ENCODE measurements around the gene UBP1.

The UBP1 gene

GRCh38 chr3:33392144-33392543, 48.1 kb downstream of the UBP1 start:
- Histone ChIP-seq H3K9me3 (ENCODE audit: control insufficient read depth in 2 of 2, low read length in 2 of 2) (no peaks in the 10 kb centered on the region), H3K27ac (ENCODE audit: low read length) (no peak overlapping the region), H3K4me1 (ENCODE audit: control insufficient read depth, insufficient read depth, low read length) (no peaks in the 10 kb centered on the region), H3K9ac (ENCODE audit: low read length in 2 of 2) (no peak overlapping the region), H3K36me3 (ENCODE audit: control insufficient read depth in 2 of 2, insufficient read depth in 2 of 2, low read length in 2 of 2) (peaks cover 40 to 41% of the 10 kb centered on the region in 2 donors), H3K27me3 (ENCODE audit: control insufficient read depth in 1 of 2, insufficient read depth in 2 of 2, low read length in 2 of 2) (no peaks in the 10 kb centered on the region), H3K4me3 (ENCODE audit: low read length in 2 of 2) (no peak overlapping the region)

DNA sequence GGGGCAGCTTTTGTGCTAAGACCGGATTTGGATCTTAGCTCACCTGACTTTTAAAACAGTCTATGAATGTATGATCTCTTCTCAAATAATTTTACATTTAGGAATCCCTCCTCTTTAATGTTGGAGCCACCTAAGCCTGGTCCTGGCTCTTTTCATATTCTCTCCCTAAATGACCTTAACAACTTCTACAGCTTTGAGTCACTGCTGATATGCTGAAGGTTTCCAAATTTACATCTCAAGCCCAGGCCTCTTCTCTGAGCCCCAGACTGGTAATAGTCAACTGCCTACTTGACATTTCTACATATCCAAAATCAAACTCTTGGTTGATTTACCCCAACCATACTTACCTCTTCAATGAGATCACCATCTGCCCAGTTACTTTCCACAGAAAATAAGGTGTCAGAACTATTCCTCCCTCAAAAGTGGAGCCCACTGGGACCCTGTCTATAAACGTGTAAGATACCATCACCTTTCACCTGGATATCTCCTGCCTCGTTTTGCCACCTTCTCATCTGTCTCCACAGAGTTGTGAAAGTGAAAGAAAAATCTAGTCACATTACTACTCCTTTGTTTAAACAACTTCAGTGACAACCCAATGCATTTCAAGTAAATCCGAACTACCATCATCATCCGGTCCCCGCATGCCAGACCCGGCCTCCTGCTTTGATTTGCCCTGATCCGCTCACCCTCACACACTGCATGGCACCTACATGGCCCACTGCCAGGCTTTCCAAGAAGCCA, 48.8 kb downstream of the UBP1 start:
- no peaks in the 10 kb centered on the region for H3K4me1 ChIP-seq (ENCODE audit: control insufficient read depth, insufficient read depth, low read length)
- H3K9me3 ChIP-seq (ENCODE audit: control insufficient read depth in 2 of 2, low read length in 2 of 2): no peaks in the 10 kb centered on the region
- H3K4me3 ChIP-seq (ENCODE audit: low read length in 2 of 2): no peak overlapping the region
- H3K9ac ChIP-seq (ENCODE audit: low read length in 2 of 2): no peak overlapping the region
- no peak overlapping the region for H3K27ac ChIP-seq (ENCODE audit: low read length)
- H3K27me3 ChIP-seq (ENCODE audit: control insufficient read depth in 1 of 2, insufficient read depth in 2 of 2, low read length in 2 of 2): no peaks in the 10 kb centered on the region
- H3K36me3 ChIP-seq (ENCODE audit: control insufficient read depth in 2 of 2, insufficient read depth in 2 of 2, low read length in 2 of 2): peaks cover 36 to 40% of the 10 kb centered on the region in 2 donors

DNA sequence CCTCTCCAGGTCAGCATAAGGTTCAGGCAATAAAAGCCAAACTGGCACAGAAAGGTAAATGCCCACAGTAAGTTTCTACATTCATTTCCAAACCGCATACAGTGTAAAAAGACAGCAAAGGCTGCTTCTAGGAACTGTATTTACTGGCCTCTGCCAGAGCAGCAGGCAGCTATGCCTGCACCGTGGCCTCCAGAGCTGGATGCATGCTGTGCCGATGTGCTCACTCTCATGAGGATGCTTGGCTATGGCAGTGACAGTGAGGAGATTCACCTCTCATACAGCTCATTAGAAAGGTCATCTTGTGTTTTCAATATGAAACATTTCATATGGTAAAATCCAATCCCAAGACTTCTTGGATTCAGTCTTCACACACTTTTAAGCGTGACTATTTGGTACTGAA, 50.3 kb downstream of the UBP1 start:
- Histone ChIP-seq H3K4me3 (ENCODE audit: low read length in 2 of 2) (no peak overlapping the region), H3K27me3 (ENCODE audit: control insufficient read depth in 1 of 2, insufficient read depth in 2 of 2, low read length in 2 of 2) (no peaks in the 10 kb centered on the region), H3K36me3 (ENCODE audit: control insufficient read depth in 2 of 2, insufficient read depth in 2 of 2, low read length in 2 of 2) (peaks cover 35 to 43% of the 10 kb centered on the region in 2 donors), H3K9me3 (ENCODE audit: control insufficient read depth in 2 of 2, low read length in 2 of 2) (no peaks in the 10 kb centered on the region), H3K4me1 (ENCODE audit: control insufficient read depth, insufficient read depth, low read length) (no peaks in the 10 kb centered on the region), H3K9ac (ENCODE audit: low read length in 2 of 2) (no peak overlapping the region), H3K27ac (ENCODE audit: low read length) (no peak overlapping the region)

DNA sequence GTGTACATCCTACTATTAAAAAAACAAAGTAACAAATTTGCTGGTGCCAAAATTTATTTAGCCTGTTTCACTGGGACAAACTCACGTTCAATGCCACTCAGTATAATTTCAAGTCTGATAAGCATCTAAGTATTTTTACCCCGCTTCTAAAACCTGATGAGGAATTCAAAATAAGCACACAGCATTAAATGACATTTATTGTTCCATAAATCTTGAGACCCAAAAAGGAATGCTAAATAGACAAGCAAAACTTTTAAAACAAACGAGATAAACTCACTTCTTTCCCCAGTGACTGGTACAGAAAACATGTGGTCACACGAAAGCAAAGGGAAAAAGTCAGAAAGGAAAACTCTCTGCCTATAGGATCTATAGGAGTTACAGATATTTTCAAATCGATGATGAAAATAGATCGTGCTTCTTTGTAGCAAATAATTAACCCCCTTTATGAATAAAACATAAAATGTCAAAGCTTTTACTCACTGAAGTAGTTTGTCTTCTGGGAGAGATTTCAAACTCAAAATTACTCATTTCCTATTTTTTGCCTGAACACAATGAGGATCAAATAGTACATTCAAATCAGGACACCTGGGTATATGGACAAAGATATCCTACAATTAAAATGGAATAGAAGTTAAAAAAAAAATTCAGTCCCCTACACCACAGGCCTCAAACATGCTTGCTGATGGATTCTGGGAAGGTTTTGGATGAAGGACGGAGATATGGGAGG, 51.7 kb downstream of the UBP1 start:
- Histone ChIP-seq H3K27ac (ENCODE audit: low read length) (no peak overlapping the region), H3K4me1 (ENCODE audit: control insufficient read depth, insufficient read depth, low read length) (no peaks in the 10 kb centered on the region), H3K27me3 (ENCODE audit: control insufficient read depth in 1 of 2, insufficient read depth in 2 of 2, low read length in 2 of 2) (no peaks in the 10 kb centered on the region), H3K9ac (ENCODE audit: low read length in 2 of 2) (no peak overlapping the region), H3K36me3 (ENCODE audit: control insufficient read depth in 2 of 2, insufficient read depth in 2 of 2, low read length in 2 of 2) (peaks cover 42 to 53% of the 10 kb centered on the region in 2 donors), H3K9me3 (ENCODE audit: control insufficient read depth in 2 of 2, low read length in 2 of 2) (no peaks in the 10 kb centered on the region), H3K4me3 (ENCODE audit: low read length in 2 of 2) (no peak overlapping the region)

- no peaks in the 10 kb centered on the region for H3K27me3 ChIP-seq (ENCODE audit: control insufficient read depth in 1 of 2, insufficient read depth in 2 of 2, low read length in 2 of 2)
- H3K27ac ChIP-seq (ENCODE audit: low read length): no peak overlapping the region
- H3K4me1 ChIP-seq (ENCODE audit: control insufficient read depth, insufficient read depth, low read length): no peaks in the 10 kb centered on the region
- H3K36me3 ChIP-seq (ENCODE audit: control insufficient read depth in 2 of 2, insufficient read depth in 2 of 2, low read length in 2 of 2): peaks cover 32 to 47% of the 10 kb centered on the region in 2 donors
- H3K9me3 ChIP-seq (ENCODE audit: control insufficient read depth in 2 of 2, low read length in 2 of 2): no peaks in the 10 kb centered on the region
- H3K4me3 ChIP-seq (ENCODE audit: low read length in 2 of 2): no peak overlapping the region
- no peak overlapping the region for H3K9ac ChIP-seq (ENCODE audit: low read length in 2 of 2)
Observed at GRCh38 chr3:33386631-33387030, 53.6 kb downstream of the UBP1 start.

- peaks cover 31 to 40% of the 10 kb centered on the region in 2 donors for H3K36me3 ChIP-seq (ENCODE audit: control insufficient read depth in 2 of 2, insufficient read depth in 2 of 2, low read length in 2 of 2)
- no peak overlapping the region for H3K9ac ChIP-seq (ENCODE audit: low read length in 2 of 2)
- H3K27me3 ChIP-seq (ENCODE audit: control insufficient read depth in 1 of 2, insufficient read depth in 2 of 2, low read length in 2 of 2): no peaks in the 10 kb centered on the region
- no peak overlapping the region for H3K27ac ChIP-seq (ENCODE audit: low read length)
- H3K9me3 ChIP-seq (ENCODE audit: control insufficient read depth in 2 of 2, low read length in 2 of 2): no peaks in the 10 kb centered on the region
- H3K4me3 ChIP-seq (ENCODE audit: low read length in 2 of 2): no peak overlapping the region
- H3K4me1 ChIP-seq (ENCODE audit: control insufficient read depth, insufficient read depth, low read length): no peaks in the 10 kb centered on the region
Observed at GRCh38 chr3:33385423-33385822, 54.8 kb downstream of the UBP1 start.

DNA sequence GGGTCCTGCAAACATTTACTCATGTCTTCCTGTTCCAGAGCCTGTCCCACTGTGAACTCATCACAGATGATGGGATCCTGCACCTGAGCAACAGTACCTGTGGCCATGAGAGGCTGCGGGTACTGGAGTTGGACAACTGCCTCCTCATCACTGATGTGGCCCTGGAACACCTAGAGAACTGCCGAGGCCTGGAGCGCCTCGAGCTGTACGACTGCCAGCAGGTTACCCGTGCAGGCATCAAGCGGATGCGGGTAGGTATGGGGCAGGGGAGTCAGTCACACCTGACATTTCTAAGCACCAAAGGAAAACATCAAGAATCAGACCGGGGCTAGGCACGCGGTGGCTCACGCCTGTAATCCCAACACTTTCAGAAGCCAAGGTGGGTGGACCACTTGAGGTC, 56.3 kb downstream of the UBP1 start:
- Histone ChIP-seq H3K27ac (ENCODE audit: low read length) (no peak overlapping the region), H3K9ac (ENCODE audit: low read length in 2 of 2) (no peak overlapping the region), H3K36me3 (ENCODE audit: control insufficient read depth in 2 of 2, insufficient read depth in 2 of 2, low read length in 2 of 2) (peaks cover 23 to 31% of the 10 kb centered on the region in 2 donors), H3K4me3 (ENCODE audit: low read length in 2 of 2) (no peak overlapping the region), H3K27me3 (ENCODE audit: control insufficient read depth in 1 of 2, insufficient read depth in 2 of 2, low read length in 2 of 2) (no peaks in the 10 kb centered on the region), H3K9me3 (ENCODE audit: control insufficient read depth in 2 of 2, low read length in 2 of 2) (no peaks in the 10 kb centered on the region), H3K4me1 (ENCODE audit: control insufficient read depth, insufficient read depth, low read length) (no peaks in the 10 kb centered on the region)

DNA sequence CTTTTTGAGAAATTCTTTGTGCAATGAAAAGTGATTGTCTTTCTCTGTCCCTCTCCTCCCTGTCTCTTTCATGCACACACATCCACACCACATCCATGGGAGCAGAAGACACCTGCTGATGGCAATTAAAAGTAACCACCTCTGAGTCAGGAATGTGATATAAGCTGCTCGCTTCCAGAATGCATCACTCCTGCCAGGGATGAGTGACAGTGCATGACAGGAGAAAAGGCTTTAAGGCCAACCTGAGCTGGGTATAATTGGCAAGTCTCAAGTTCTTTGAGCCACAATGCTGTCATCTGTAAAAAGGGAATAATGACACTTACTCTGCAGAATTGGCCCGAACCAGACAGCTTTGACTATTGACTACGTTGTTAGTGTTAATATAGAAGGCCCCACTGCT, 59.6 kb downstream of the UBP1 start:
- H3K9ac ChIP-seq (ENCODE audit: low read length in 2 of 2): no peak overlapping the region
- peaks cover 26 to 34% of the 10 kb centered on the region in 2 donors for H3K36me3 ChIP-seq (ENCODE audit: control insufficient read depth in 2 of 2, insufficient read depth in 2 of 2, low read length in 2 of 2)
- no peak overlapping the region for H3K4me3 ChIP-seq (ENCODE audit: low read length in 2 of 2)
- no peaks in the 10 kb centered on the region for H3K27me3 ChIP-seq (ENCODE audit: control insufficient read depth in 1 of 2, insufficient read depth in 2 of 2, low read length in 2 of 2)
- H3K27ac ChIP-seq (ENCODE audit: low read length): no peak overlapping the region
- no peaks in the 10 kb centered on the region for H3K4me1 ChIP-seq (ENCODE audit: control insufficient read depth, insufficient read depth, low read length)
- H3K9me3 ChIP-seq (ENCODE audit: control insufficient read depth in 2 of 2, low read length in 2 of 2): no peaks in the 10 kb centered on the region

DNA sequence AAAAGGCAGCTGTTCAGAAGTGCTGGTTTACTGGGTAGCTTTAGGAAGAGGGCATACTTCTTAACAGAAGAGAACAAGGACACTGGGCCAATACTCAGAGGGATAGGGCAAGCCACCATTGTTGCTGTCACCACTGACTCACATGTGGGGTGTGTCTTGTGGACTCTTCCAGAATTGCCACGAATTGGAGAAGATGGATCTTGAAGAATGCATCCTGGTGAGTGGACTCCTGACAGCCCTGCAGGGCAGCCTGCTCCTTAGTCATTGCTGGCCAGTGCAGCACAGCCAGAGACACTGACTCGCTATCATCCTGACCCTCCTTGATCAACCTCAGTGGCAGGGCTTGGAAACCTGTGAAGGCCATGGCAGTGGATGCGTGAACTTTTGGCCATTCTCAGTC, 62.3 kb downstream of the UBP1 start:
- Histone ChIP-seq H3K9me3 (ENCODE audit: control insufficient read depth in 2 of 2, low read length in 2 of 2) (no peaks in the 10 kb centered on the region), H3K4me1 (ENCODE audit: control insufficient read depth, insufficient read depth, low read length) (no peaks in the 10 kb centered on the region), H3K9ac (ENCODE audit: low read length in 2 of 2) (no peak overlapping the region), H3K4me3 (ENCODE audit: low read length in 2 of 2) (no peak overlapping the region), H3K27ac (ENCODE audit: low read length) (no peak overlapping the region), H3K36me3 (ENCODE audit: control insufficient read depth in 2 of 2, insufficient read depth in 2 of 2, low read length in 2 of 2) (peaks cover 19 to 30% of the 10 kb centered on the region in 2 donors), H3K27me3 (ENCODE audit: control insufficient read depth in 1 of 2, insufficient read depth in 2 of 2, low read length in 2 of 2) (no peaks in the 10 kb centered on the region)

DNA sequence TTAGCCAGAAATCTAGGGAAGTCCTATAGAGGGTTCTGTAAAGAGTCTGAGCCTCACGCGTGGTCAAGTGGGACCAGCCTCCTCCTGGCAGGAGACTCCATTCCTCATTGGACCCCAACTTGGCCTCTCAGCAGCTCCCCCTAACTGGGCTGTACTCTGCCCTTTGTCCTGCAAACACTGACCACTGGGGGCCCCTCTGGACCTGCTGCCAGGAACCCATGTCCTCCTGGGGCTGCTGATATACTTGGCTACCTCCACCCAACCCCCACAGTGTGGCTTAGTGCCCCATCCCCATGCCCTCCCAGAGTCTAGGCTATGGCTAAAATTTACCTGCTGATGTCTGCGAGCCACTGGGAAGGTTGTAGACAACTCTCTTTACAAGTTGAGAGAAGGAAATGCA, 62.7 kb downstream of the UBP1 start:
- H3K27ac ChIP-seq (ENCODE audit: low read length): no peak overlapping the region
- no peaks in the 10 kb centered on the region for H3K4me1 ChIP-seq (ENCODE audit: control insufficient read depth, insufficient read depth, low read length)
- H3K9ac ChIP-seq (ENCODE audit: low read length in 2 of 2): no peak overlapping the region
- H3K9me3 ChIP-seq (ENCODE audit: control insufficient read depth in 2 of 2, low read length in 2 of 2): no peaks in the 10 kb centered on the region
- no peak overlapping the region for H3K4me3 ChIP-seq (ENCODE audit: low read length in 2 of 2)
- H3K27me3 ChIP-seq (ENCODE audit: control insufficient read depth in 1 of 2, insufficient read depth in 2 of 2, low read length in 2 of 2): no peaks in the 10 kb centered on the region
- peaks cover 19 to 30% of the 10 kb centered on the region in 2 donors for H3K36me3 ChIP-seq (ENCODE audit: control insufficient read depth in 2 of 2, insufficient read depth in 2 of 2, low read length in 2 of 2)

- H3K27me3 ChIP-seq (ENCODE audit: control insufficient read depth in 1 of 2, insufficient read depth in 2 of 2, low read length in 2 of 2): no peaks in the 10 kb centered on the region
- H3K9ac ChIP-seq (ENCODE audit: low read length in 2 of 2): no peak overlapping the region
- peaks cover 15 to 20% of the 10 kb centered on the region in 2 donors for H3K36me3 ChIP-seq (ENCODE audit: control insufficient read depth in 2 of 2, insufficient read depth in 2 of 2, low read length in 2 of 2)
- H3K9me3 ChIP-seq (ENCODE audit: control insufficient read depth in 2 of 2, low read length in 2 of 2): no peaks in the 10 kb centered on the region
- no peak overlapping the region for H3K27ac ChIP-seq (ENCODE audit: low read length)
- no peaks in the 10 kb centered on the region for H3K4me1 ChIP-seq (ENCODE audit: control insufficient read depth, insufficient read depth, low read length)
- peak overlapping the region; percentile 56 for H3K4me3 ChIP-seq (ENCODE audit: low read length in 2 of 2)
Observed at GRCh38 chr3:33373082-33373437, 67.1 kb downstream of the UBP1 start.

All from stomach smooth muscle (tissue), 2 donors.